HepG2 (cell line): ENCODE measurements around the gene ALDH4A1. TPM values are rescaled to one million over a fixed set of nuclear protein-coding genes. Genes with fewer than 3 reads are reported as not detected.

Experiments
- ATAC-seq: fragments of 200-7000 bp; cut with Tn5 transposase; 3 replicates; pipeline ENCODE4 v1.9.1; 2020; ENCODE audit warnings: mild to moderate bottlenecking, moderate library complexity
- BruUV-seq: library from RNA; stranded (reverse); fragments of 400-500 nt; replicated peaks from 2 replicates; lab custom pipeline; 2021; lab: Mats Ljungman, UMichigan
- CTCF ChIA-PET: fragments of 300-600 bp; formaldehyde crosslinking; extraction: SDS; loops from one replicate; lab custom pipeline; 2021; ENCODE audit warnings: low total read pairs, inconsistent platforms, low intra/inter-chr PET ratio; lab: Yijun Ruan, JAX
- POLR2A ChIA-PET: fragments of 350-600 bp; sonication (Branson Sonifier 250); formaldehyde crosslinking; loops from one replicate; lab custom pipeline; 2020; ENCODE audit warnings: antibody characterized with exemption, inconsistent platforms; lab: Yijun Ruan, JAX
- DNase-seq: peaks from one replicate; pipeline ENCODE4 v3.0.0-alpha.2; 2015; ENCODE audit warnings: low spot score
- FAIRE-seq: peaks from 3 replicates; lab custom pipeline; 2011; peaks lifted over from hg19 to GRCh38; lab: Jason Lieb, UNC
- H2AFZ ChIP-seq: one replicate; pipeline ENCODE4 v1.6.1; 2011; ENCODE audit warnings: low read length, inconsistent platforms
- H3K27ac ChIP-seq: fragments of 300-600 bp; 3 replicates; pipeline ENCODE4 v1.8.0; 2011; ENCODE audit warnings: mixed run types, mild to moderate bottlenecking, mixed read lengths, low read length, inconsistent platforms; ENCODE audit not compliant: insufficient read depth; ENCODE audit errors: extremely low read length
- H3K27me3 ChIP-seq, 2 experiments: fragments of 200-600 bp in 1 of 2; 2 replicates in 1 of 2; 3 replicates in 1 of 2; pipeline versions ENCODE4 v1.6.0 to v1.8.0; 2011; ENCODE audit warnings: low read length in 2 of 2, mild to moderate bottlenecking in 2 of 2, moderate library complexity in 2 of 2, inconsistent platforms in 1 of 2; ENCODE audit not compliant: insufficient read depth in 2 of 2, control insufficient read depth in 1 of 2
- H3K36me3 ChIP-seq, 2 experiments: fragments of 200-600 bp in 1 of 2; replicated peaks in 1 of 2; 2 replicates in 1 of 2; 3 replicates in 1 of 2; pipeline versions ENCODE4 v1.5.1 to v1.8.0; 2011; ENCODE audit warnings: low read length in 2 of 2, inconsistent platforms in 1 of 2; ENCODE audit not compliant: insufficient read depth in 2 of 2, control insufficient read depth in 1 of 2
- H3K4me1 ChIP-seq: 2 replicates; pipeline ENCODE4 v1.5.1; 2012; ENCODE audit warnings: low read length, inconsistent platforms; ENCODE audit not compliant: insufficient read depth
- H3K4me2 ChIP-seq: 2 replicates; pipeline ENCODE4 v1.6.0; 2011; ENCODE audit warnings: low read depth, low read length, inconsistent platforms
- H3K4me3 ChIP-seq, 3 experiments: fragments of 200-600 bp in 1 of 3; sonication (generic), shearing (Covaris generic) in 1 of 3; replicated peaks in 1 of 3; 2 replicates each; pipeline ENCODE4 v1.5.1; 2011 to 2016; ENCODE audit warnings: low read length in 3 of 3, inconsistent platforms in 2 of 3, low read depth in 2 of 3, mild to moderate bottlenecking in 2 of 3, control low read depth in 1 of 3, mixed read lengths in 1 of 3; ENCODE audit not compliant: insufficient read depth in 1 of 3
- H3K79me2 ChIP-seq: one replicate; pipeline ENCODE4 v1.6.1; 2011; ENCODE audit warnings: low read length, inconsistent platforms; ENCODE audit not compliant: insufficient read depth
- H3K9ac ChIP-seq: 2 replicates; pipeline ENCODE4 v1.6.0; 2011; ENCODE audit warnings: mild to moderate bottlenecking, low read depth, low read length, inconsistent platforms; ENCODE audit not compliant: insufficient read depth
- H3K9me3 ChIP-seq: 2 replicates; pipeline ENCODE4 v1.5.1; 2012; ENCODE audit warnings: mild to moderate bottlenecking, low read length
- H4K20me1 ChIP-seq: 2 replicates; pipeline ENCODE4 v1.6.0; 2011; ENCODE audit warnings: inconsistent platforms, mild to moderate bottlenecking, low read length, moderate library complexity; ENCODE audit not compliant: insufficient read depth
- KDM1A ChIP-seq: IDR thresholded peaks from 2 replicates; pipeline ENCODE4 v1.6.1; 2016; ENCODE audit warnings: missing compliant biosample characterization
- MED1 ChIP-seq: sonication (generic); formaldehyde crosslinking; IDR thresholded peaks from 2 replicates; pipeline ENCODE4 v1.4.0; 2020; ENCODE audit warnings: missing genetic modification reagents
- MTF1 ChIP-seq: sonication (generic); formaldehyde crosslinking; IDR thresholded peaks from 2 replicates; pipeline ENCODE4 v1.5.0; 2020; ENCODE audit warnings: missing genetic modification reagents
- NFKBIZ ChIP-seq: IDR thresholded peaks from 2 replicates; pipeline ENCODE4 v1.6.1; 2018; ENCODE audit warnings: missing genetic modification reagents, missing compliant biosample characterization
- RELA ChIP-seq: sonication (generic); formaldehyde crosslinking; IDR thresholded peaks from 2 replicates; pipeline ENCODE4 v1.4.0; 2020; ENCODE audit warnings: missing genetic modification reagents
- SRSF4 ChIP-seq: fragments of 200-400 bp; formaldehyde crosslinking; IDR thresholded peaks from one replicate; pipeline ENCODE4 v1.6.1; 2018; ENCODE audit warnings: mild to moderate bottlenecking, low read depth, low read length, moderate library complexity; ENCODE audit not compliant: poor library complexity, severe bottlenecking
- TP53 ChIP-seq: sonication (generic); formaldehyde crosslinking; conservative IDR thresholded peaks from 2 replicates; pipeline ENCODE4 v1.4.0; 2020; ENCODE audit warnings: missing genetic modification reagents
- TSC22D2 ChIP-seq: sonication (generic); formaldehyde crosslinking; IDR thresholded peaks from 2 replicates; pipeline ENCODE4 v1.5.1; 2020; ENCODE audit warnings: missing genetic modification reagents, mild to moderate bottlenecking, borderline replicate concordance
- ZMYM3 ChIP-seq: sonication (generic); formaldehyde crosslinking; IDR thresholded peaks from 2 replicates; pipeline ENCODE4 v1.5.1; 2020; ENCODE audit warnings: mild to moderate bottlenecking, missing genetic modification reagents
- ZNF292 ChIP-seq: sonication (generic); formaldehyde crosslinking; IDR thresholded peaks from 2 replicates; pipeline ENCODE4 v1.8.1; 2022; ENCODE audit warnings: mild to moderate bottlenecking, low read depth, missing genetic modification reagents, borderline replicate concordance
- ZNF562 ChIP-seq: sonication (generic); formaldehyde crosslinking; IDR thresholded peaks from 2 replicates; pipeline ENCODE4 v1.8.0; 2022; ENCODE audit warnings: missing genetic modification reagents, borderline replicate concordance
- ZSCAN25 ChIP-seq: sonication (generic); formaldehyde crosslinking; IDR thresholded peaks from 2 replicates; pipeline ENCODE4 v1.8.0; 2022; ENCODE audit warnings: mild to moderate bottlenecking, missing genetic modification reagents
- WGBS: methylation state at CpG from one replicate; pipeline ENCODE4 v1.1.6; 2017; ENCODE audit warnings: low lambda C conversion rate; 5-methylcytosine and 5-hydroxymethylcytosine counted together
- in situ Hi-C: cut with HindIII; loops from 2 replicates; pipeline ENCODE4 v1.10.0; 2017; ENCODE audit warnings: low pct_unique_long_range_greater_than_20kb; ENCODE audit not compliant: extremely low pct_ligation_motif_present
- intact Hi-C: fragments of 100-400 bp; cut with micrococcal nuclease; formaldehyde crosslinking; loops from one replicate; pipeline ENCODE4 v1.10.0; 2022; ENCODE audit not compliant: unreplicated experiment
- polyA plus RNA-seq, 8 experiments: library from polyadenylated mRNA; depleted of rRNA in 3 of 8; stranded (reverse) in 7 of 8; unstranded in 1 of 8; fragments of >200 nt; fragmentation: Illumina TruSeq in 4 of 8; extraction: Trizol in 4 of 8; gene quantifications; 2 replicates each; pipeline versions ENCODE4 v1.2.1 to v1.2.3, GENCODE V29; 2011 to 2016; ENCODE audit warnings: low read depth in 4 of 8, missing spikeins in 1 of 8, mixed read lengths in 1 of 8; ENCODE audit not compliant: insufficient read depth in 1 of 8
- total RNA-seq, 5 experiments: library from RNA; depleted of rRNA; stranded (reverse); fragments of >200 nt; fragmentation: Illumina TruSeq; extraction: Trizol; gene quantifications; 2 replicates each; pipeline ENCODE4 v1.2.3, GENCODE V29; 2016; ENCODE audit warnings: low read depth in 1 of 5
- TF ChIP-seq, protein P1 (sequence below): sonication (generic); formaldehyde crosslinking; IDR thresholded peaks from 2 replicates; pipeline ENCODE4 v1.5.1; 2020; ENCODE audit warnings: missing genetic modification reagents, mild to moderate bottlenecking, borderline replicate concordance
- TF ChIP-seq, protein P2 (sequence below): IDR thresholded peaks from 2 replicates; pipeline ENCODE4 v1.4.0; 2020; ENCODE audit warnings: mild to moderate bottlenecking, missing genetic modification reagents
- TF ChIP-seq, protein P3 (sequence below): sonication (generic); formaldehyde crosslinking; IDR thresholded peaks from 2 replicates; pipeline ENCODE4 v1.5.0; 2020; ENCODE audit warnings: missing genetic modification reagents

ALDH4A1 gene
- total and polyA plus RNA-seq, 2 of the 13 experiments (the other 11 are each of a cell fraction or from before 2014, with no cell fraction given), result 76.4 to 240 TPM

DNA sequence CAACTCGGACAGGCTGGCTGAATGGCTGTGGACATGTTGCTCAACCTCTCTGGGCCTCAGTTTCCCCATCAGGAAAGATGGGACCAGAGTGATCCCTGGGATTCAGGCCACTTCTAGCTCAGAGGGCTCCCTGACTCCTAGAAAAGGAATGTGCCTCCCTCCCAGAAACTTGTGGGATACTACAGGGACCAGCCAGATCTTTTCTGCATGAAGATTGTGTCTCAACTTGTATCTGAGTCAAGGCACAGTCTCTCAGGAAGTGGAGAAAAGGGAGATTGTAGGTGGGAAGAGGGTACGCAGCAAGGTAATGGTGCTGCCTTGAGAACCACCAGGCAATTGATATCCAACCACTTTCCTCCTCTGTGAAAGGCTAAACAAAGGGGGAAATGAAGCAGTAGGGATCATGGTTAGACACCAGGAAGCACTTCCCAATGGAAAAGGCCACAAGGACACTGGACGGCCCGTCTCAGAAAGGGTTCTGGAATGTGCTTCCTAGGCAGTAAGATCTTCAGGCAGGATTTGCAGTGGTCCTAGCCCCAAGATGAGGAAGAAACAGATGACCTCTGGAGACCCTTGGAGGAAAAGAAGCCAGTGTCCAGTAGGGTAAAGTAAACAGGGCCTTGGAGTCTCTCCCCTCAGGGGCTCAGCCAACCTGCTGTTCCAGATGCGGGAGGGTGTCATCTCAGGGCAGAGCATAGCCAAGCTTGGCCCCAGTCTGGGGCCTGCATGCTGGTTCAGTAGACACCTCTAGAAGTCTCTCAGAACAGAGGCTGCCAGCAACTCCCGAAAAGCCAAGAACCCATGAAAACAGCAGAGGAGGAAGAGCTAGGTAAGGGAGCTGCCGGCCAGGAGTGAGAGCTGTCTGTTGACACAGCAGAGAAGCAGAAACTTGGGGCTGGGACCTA lies 37.3 kb upstream of the ALDH4A1 start:
- peaks cover 43% of the 10 kb centered on the region for H3K79me2 ChIP-seq
- in situ Hi-C loops, result no loop called here

DNA sequence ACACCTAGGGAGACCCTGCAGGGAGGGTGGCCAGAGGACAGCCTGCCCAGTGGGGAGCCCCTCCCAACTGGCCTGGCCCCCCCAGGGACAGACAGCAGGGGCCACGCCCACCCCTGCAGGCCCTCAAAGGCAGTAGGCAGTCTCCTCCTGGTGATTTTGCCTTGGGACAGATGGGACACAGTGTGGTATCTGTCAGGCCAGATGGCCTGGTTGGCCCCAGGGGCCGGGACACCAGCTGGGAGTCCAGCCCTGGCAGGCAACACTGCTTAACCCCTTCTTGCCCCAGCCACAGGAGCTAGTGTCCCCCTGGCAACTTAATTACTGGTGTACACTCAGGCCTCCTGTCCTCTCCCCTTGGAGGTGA lies 36.3 kb upstream of the ALDH4A1 start:
- H3K4me2 ChIP-seq, result no peak overlapping the region
- H3K9me3 ChIP-seq, result no peaks in the 10 kb centered on the region
- peaks cover 0 to 4% of the 10 kb centered on the region in 2 experiments; a peak in 1 of 5 replicates for H3K36me3 ChIP-seq
- no peaks in the 10 kb centered on the region for H3K27me3 ChIP-seq
- no peak overlapping the region for H3K9ac ChIP-seq
- in situ Hi-C loops, result no loop called here
- intact Hi-C loops, result no loop called here
- no peak overlapping the region for H2AFZ ChIP-seq
- FAIRE-seq (no peak), ATAC-seq (peak; percentile 6), DNase-seq (no peak)
- WGBS, result no CpG with 5 or more reads among the region's 2 CpGs
- H3K27ac ChIP-seq, result no peak overlapping the region
- ChIA-PET POLR2A (interaction anchor here (1.5 kb wide), 1 partner anchor 10 kb away, joined by 8 read pairs; no protein-coding TSS in a partner anchor), CTCF (no interaction called here)
- H3K4me3 ChIP-seq, result no peak overlapping the region
- BruUV-seq, result no TSS peak
- peaks cover 14% of the 10 kb centered on the region for H4K20me1 ChIP-seq
- peaks cover 40% of the 10 kb centered on the region for H3K79me2 ChIP-seq
- peaks cover 70% of the 10 kb centered on the region for H3K4me1 ChIP-seq
- TF ChIP-seq, protein P1, sequence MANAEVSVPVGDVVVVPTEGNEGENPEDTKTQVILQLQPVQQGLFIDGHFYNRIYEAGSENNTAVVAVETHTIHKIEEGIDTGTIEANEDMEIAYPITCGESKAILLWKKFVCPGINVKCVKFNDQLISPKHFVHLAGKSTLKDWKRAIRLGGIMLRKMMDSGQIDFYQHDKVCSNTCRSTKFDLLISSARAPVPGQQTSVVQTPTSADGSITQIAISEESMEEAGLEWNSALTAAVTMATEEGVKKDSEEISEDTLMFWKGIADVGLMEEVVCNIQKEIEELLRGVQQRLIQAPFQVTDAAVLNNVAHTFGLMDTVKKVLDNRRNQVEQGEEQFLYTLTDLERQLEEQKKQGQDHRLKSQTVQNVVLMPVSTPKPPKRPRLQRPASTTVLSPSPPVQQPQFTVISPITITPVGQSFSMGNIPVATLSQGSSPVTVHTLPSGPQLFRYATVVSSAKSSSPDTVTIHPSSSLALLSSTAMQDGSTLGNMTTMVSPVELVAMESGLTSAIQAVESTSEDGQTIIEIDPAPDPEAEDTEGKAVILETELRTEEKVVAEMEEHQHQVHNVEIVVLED (CRISPR knock-in tag), result no peak
- no peak for TF ChIP-seq MTF1 (CRISPR knock-in tag)
- no peak for TF ChIP-seq TP53 (CRISPR knock-in tag)
- no peak for TF ChIP-seq RELA (CRISPR knock-in tag)
- TF ChIP-seq, protein P2, sequence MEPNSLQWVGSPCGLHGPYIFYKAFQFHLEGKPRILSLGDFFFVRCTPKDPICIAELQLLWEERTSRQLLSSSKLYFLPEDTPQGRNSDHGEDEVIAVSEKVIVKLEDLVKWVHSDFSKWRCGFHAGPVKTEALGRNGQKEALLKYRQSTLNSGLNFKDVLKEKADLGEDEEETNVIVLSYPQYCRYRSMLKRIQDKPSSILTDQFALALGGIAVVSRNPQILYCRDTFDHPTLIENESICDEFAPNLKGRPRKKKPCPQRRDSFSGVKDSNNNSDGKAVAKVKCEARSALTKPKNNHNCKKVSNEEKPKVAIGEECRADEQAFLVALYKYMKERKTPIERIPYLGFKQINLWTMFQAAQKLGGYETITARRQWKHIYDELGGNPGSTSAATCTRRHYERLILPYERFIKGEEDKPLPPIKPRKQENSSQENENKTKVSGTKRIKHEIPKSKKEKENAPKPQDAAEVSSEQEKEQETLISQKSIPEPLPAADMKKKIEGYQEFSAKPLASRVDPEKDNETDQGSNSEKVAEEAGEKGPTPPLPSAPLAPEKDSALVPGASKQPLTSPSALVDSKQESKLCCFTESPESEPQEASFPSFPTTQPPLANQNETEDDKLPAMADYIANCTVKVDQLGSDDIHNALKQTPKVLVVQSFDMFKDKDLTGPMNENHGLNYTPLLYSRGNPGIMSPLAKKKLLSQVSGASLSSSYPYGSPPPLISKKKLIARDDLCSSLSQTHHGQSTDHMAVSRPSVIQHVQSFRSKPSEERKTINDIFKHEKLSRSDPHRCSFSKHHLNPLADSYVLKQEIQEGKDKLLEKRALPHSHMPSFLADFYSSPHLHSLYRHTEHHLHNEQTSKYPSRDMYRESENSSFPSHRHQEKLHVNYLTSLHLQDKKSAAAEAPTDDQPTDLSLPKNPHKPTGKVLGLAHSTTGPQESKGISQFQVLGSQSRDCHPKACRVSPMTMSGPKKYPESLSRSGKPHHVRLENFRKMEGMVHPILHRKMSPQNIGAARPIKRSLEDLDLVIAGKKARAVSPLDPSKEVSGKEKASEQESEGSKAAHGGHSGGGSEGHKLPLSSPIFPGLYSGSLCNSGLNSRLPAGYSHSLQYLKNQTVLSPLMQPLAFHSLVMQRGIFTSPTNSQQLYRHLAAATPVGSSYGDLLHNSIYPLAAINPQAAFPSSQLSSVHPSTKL, result no peak

More for the DNA sequence above, 37.3 kb upstream of the ALDH4A1 start:
- BruUV-seq, result no TSS peak
- no peaks in the 10 kb centered on the region for H3K27me3 ChIP-seq
- no peak for ATAC-seq
- peak overlapping the region; percentile 8; the same call in 1 of the 2 replicates for H3K4me2 ChIP-seq
- WGBS, result 96% methylated on average over 3 of the region's 7 CpGs
- H3K4me1 ChIP-seq, result peaks cover 70% of the 10 kb centered on the region
- TF ChIP-seq ZNF562 (CRISPR knock-in tag), result no peak
- peak; percentile 51; the same call in 1 of the 2 replicates for TF ChIP-seq KDM1A (CRISPR knock-in tag)
- no peak for TF ChIP-seq SRSF4
- TF ChIP-seq NFKBIZ (CRISPR knock-in tag), result no peak
- TF ChIP-seq MED1 (CRISPR knock-in tag), result no peak
- TF ChIP-seq TSC22D2 (CRISPR knock-in tag), result no peak
- no peak for TF ChIP-seq ZNF292 (CRISPR knock-in tag)
- TF ChIP-seq ZMYM3 (CRISPR knock-in tag), result peak; percentile 88
- TF ChIP-seq ZSCAN25 (CRISPR knock-in tag), result no peak
- TF ChIP-seq, protein P3, sequence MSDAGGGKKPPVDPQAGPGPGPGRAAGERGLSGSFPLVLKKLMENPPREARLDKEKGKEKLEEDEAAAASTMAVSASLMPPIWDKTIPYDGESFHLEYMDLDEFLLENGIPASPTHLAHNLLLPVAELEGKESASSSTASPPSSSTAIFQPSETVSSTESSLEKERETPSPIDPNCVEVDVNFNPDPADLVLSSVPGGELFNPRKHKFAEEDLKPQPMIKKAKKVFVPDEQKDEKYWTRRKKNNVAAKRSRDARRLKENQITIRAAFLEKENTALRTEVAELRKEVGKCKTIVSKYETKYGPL (CRISPR knock-in tag), result no peak
- FAIRE-seq, result no peak
- ChIA-PET CTCF (no interaction called here), POLR2A (interaction anchor here (1.5 to 2.2 kb wide), 2 partner anchors 9 kb away, joined by 5 to 8 read pairs; no protein-coding TSS in a partner anchor)
- peaks cover 0 to 4% of the 10 kb centered on the region in 2 experiments; a peak in 1 of 5 replicates for H3K36me3 ChIP-seq
- intact Hi-C loops, result no loop called here
- H3K9ac ChIP-seq, result 0 out of 2 replicates have a peak overlapping the region, but pooled peaks have one; percentile 9
- DNase-seq, result no peak
- no peaks in the 10 kb centered on the region for H3K9me3 ChIP-seq
- H3K27ac ChIP-seq, result peak overlapping the region; percentile 34
- H4K20me1 ChIP-seq, result peaks cover 14% of the 10 kb centered on the region
- H2AFZ ChIP-seq, result no peak overlapping the region
- H3K4me3 ChIP-seq, result no peak overlapping the region
